Transverse colon (tissue), 4 donors: ENCODE data around the gene IFT74. TPM values are rescaled to one million over a fixed set of nuclear protein-coding genes. Genes with fewer than 3 reads are reported as not detected.
A peak's percentile ranks its signal among the peaks of the same experiment; 100 is the strongest.

Source experiments
- DNase-seq: peaks from one replicate; pipeline ENCODE4 v3.0.0-alpha.2; 2019
- H3K27ac ChIP-seq, 4 donors: fragments of 200-600 bp; sonication (generic); 2 replicates each; pipeline ENCODE4 v1.5.1; 2016 to 2018; ENCODE audit warnings: inconsistent platforms in 4 of 4
- H3K27me3 ChIP-seq: fragments of 200-600 bp; sonication (generic); 2 replicates; pipeline ENCODE4 v1.5.1; 2017; ENCODE audit warnings: inconsistent platforms
- H3K36me3 ChIP-seq, 4 donors: fragments of 200-600 bp; sonication (generic); 2 replicates each; pipeline ENCODE4 v1.5.1; 2017 to 2019; ENCODE audit warnings: inconsistent platforms in 4 of 4
- H3K4me1 ChIP-seq, 4 donors: fragments of 200-600 bp; sonication (generic); 2 replicates each; pipeline ENCODE4 v1.5.1; 2017 to 2020; ENCODE audit warnings: inconsistent platforms in 4 of 4
- H3K4me3 ChIP-seq, 4 donors: fragments of 200-600 bp; sonication (generic); 1 replicate in 1 of 4; 2 replicates in 3 of 4; pipeline versions ENCODE4 v1.5.1 to v1.6.1; 2017 to 2019; ENCODE audit warnings: inconsistent platforms in 4 of 4
- H3K9me3 ChIP-seq, 2 donors: fragments of 200-600 bp; sonication (generic); 2 replicates each; pipeline ENCODE4 v1.5.1; 2017 to 2019; ENCODE audit warnings: inconsistent platforms in 2 of 2
- CTCF ChIP-seq, 5 experiments: fragments of 200-600 bp in 3 of 5; fragments of 450-650 bp in 2 of 5; sonication (generic) in 3 of 5; IDR thresholded peaks; 1 replicate in 2 of 5; 2 replicates in 3 of 5; pipeline ENCODE4 v1.5.1; 2016 to 2017; ENCODE audit warnings: antibody characterized with exemption in 5 of 5, inconsistent platforms in 3 of 5, mild to moderate bottlenecking in 2 of 5, moderate library complexity in 1 of 5
- EP300 ChIP-seq: sonication (generic); formaldehyde crosslinking; IDR thresholded peaks from one replicate; pipeline ENCODE4 v1.6.1; 2017; ENCODE audit warnings: antibody characterized with exemption, low read depth
- POLR2A ChIP-seq: fragments of 450-650 bp; IDR thresholded peaks from one replicate; pipeline ENCODE4 v1.6.1; 2016; ENCODE audit warnings: antibody characterized with exemption, mild to moderate bottlenecking, moderate library complexity
- POLR2AphosphoS5 ChIP-seq, 3 donors: sonication (generic); formaldehyde crosslinking; IDR thresholded peaks; one replicate each; pipeline ENCODE4 v1.6.1; 2016; ENCODE audit warnings: antibody characterized with exemption in 3 of 3
- WGBS, 2 donors: methylation state at CpG; one replicate each; pipeline ENCODE4 v1.1.5; 2018; ENCODE audit warnings: low coverage in 1 of 2; 5-methylcytosine and 5-hydroxymethylcytosine counted together
- in situ Hi-C, 4 donors: fragments of 200-750 bp; cut with MboI; loops; one replicate each; pipeline versions ENCODE4 v1.15.0 to v1.15.1; 2017; ENCODE audit warnings: low sequenced_read_pairs in 3 of 4, low pct_ligation_motif_present in 1 of 4, low pct_unique_long_range_greater_than_20kb in 1 of 4
- intact Hi-C: fragments of 100-400 bp; cut with DNase I; formaldehyde crosslinking; loops from one replicate; pipeline ENCODE4 v1.15.1; 2023; ENCODE audit warnings: low total_unique reads
- total RNA-seq, 4 donors: library from RNA; depleted of rRNA; stranded (reverse); fragments of >200 nt; gene quantifications; one replicate each; pipeline ENCODE4 v1.1.0, GENCODE V29; 2016

IFT74 gene
- total RNA-seq, 4 donors from 2014 or later = 1.9 to 14.3 (median 9.0) TPM

GRCh38 chr9:27108981-27109541 lies 152.8 kb downstream of the IFT74 start, which contains the start of gene TEK:
TSS of gene TEK (plus strand) at chr9:27109225. CDS start at chr9:27109591, 366 bp downstream.
- no peak within 1 kb of the TSS for H3K4me3 ChIP-seq

GRCh38 chr9:27109621-27110020 lies 153.4 kb downstream of the IFT74 start:
- no peaks in the 10 kb centered on the region for H3K36me3 ChIP-seq
- in situ Hi-C loops (loop anchor here in 1 of 4 donors (25.0 kb wide), 1 partner anchor 428 kb away; the partner anchor contains the start of gene MOB3B), intact Hi-C loops (loop anchor here (10.0 kb wide), 1 partner anchor 55 kb away; no protein-coding TSS in a partner anchor)
- H3K27me3 ChIP-seq = no peaks in the 10 kb centered on the region
- DNase-seq = no peak
- TF ChIP-seq EP300 (no peak), CTCF (IDR thresholded peaks at IDR 0.05) (no peak), POLR2AphosphoS5 (IDR thresholded peaks at IDR 0.05) (no peak)
- peak overlapping the region in 3 of 4 donors; percentile 13 to 39 (median 33) for H3K27ac ChIP-seq
- WGBS, 2 donors = 64 to 71% methylated on average over 2 of the region's 2 CpGs
- H3K4me1 ChIP-seq = no peaks in the 10 kb centered on the region
- H3K9me3 ChIP-seq = no peaks in the 10 kb centered on the region
- no peak overlapping the region for H3K4me3 ChIP-seq

More at GRCh38 chr9:27108981-27109541, 152.8 kb downstream of the IFT74 start, which contains the start of gene TEK:
- TF ChIP-seq CTCF (IDR thresholded peaks at IDR 0.05) (no peak), EP300 (no peak), POLR2AphosphoS5 (IDR thresholded peaks at IDR 0.05) (no peak), POLR2A (no peak)
- no peaks in the 10 kb centered on the region for H3K4me1 ChIP-seq
- intact Hi-C loops (no loop called here), in situ Hi-C loops (loop anchor here in 1 of 4 donors (25.0 kb wide), 1 partner anchor 428 kb away; the partner anchor contains the start of gene MOB3B)
- DNase-seq = no peak
- no peaks in the 10 kb centered on the region for H3K9me3 ChIP-seq
- WGBS, 2 donors = 60 to 63% methylated on average over 8 to 9 of the region's 9 CpGs
- peak within 1 kb of the TSS in 3 of 4 donors; percentile 13 to 39 (median 33) for H3K27ac ChIP-seq
- H3K27me3 ChIP-seq = no peaks in the 10 kb centered on the region
- no peaks in the 10 kb centered on the region for H3K36me3 ChIP-seq

- no peak for DNase-seq
- WGBS, 2 donors = 60 to 68% methylated on average over 4 of the region's 4 CpGs
- in situ Hi-C loops = loop anchor here in 1 of 4 donors (25.0 kb wide), 1 partner anchor 427 kb away; the partner anchor contains the start of gene MOB3B
- intact Hi-C loops = loop anchor here (10.0 kb wide), 1 partner anchor 55 kb away; no protein-coding TSS in a partner anchor
- TF ChIP-seq EP300 (no peak), POLR2AphosphoS5 (IDR thresholded peaks at IDR 0.05) (no peak), POLR2A (no peak), CTCF (IDR thresholded peaks at IDR 0.05) (no peak)
- Histone ChIP-seq H3K4me1 (no peaks in the 10 kb centered on the region), H3K4me3 (no peak overlapping the region), H3K36me3 (no peaks in the 10 kb centered on the region), H3K27ac (no peak overlapping the region), H3K27me3 (no peaks in the 10 kb centered on the region), H3K9me3 (no peaks in the 10 kb centered on the region)
Measured at GRCh38 chr9:27110181-27110580, 154.0 kb downstream of the IFT74 start.

- H3K27ac ChIP-seq = no peak overlapping the region
- TF ChIP-seq POLR2A (no peak), CTCF (IDR thresholded peaks at IDR 0.05) (no peak), POLR2AphosphoS5 (IDR thresholded peaks at IDR 0.05) (no peak), EP300 (no peak)
- no peak overlapping the region for H3K4me3 ChIP-seq
- in situ Hi-C loops = loop anchor here in 1 of 4 donors (25.0 kb wide), 1 partner anchor 425 kb away; the partner anchor contains the start of gene MOB3B
- WGBS, 2 donors = 69 to 80% methylated on average over 1 to 2 of the region's 2 CpGs
- H3K27me3 ChIP-seq = no peaks in the 10 kb centered on the region
- H3K4me1 ChIP-seq = peaks cover 0 to 2% (median under 1%) of the 10 kb centered on the region in 4 donors
- intact Hi-C loops = loop anchor here (10.0 kb wide), 1 partner anchor 53 kb away; no protein-coding TSS in a partner anchor
- no peaks in the 10 kb centered on the region for H3K36me3 ChIP-seq
- H3K9me3 ChIP-seq = no peaks in the 10 kb centered on the region
- DNase-seq = no peak
Measured at GRCh38 chr9:27112235-27112634, 156.0 kb downstream of the IFT74 start.
